Cardiac fibroblast (primary cell): ENCODE data around the gene SH3BP4.

Experiments used
- DNase-seq, 2 donors: peaks; one replicate each; pipeline versions ENCODE4 v3.0.0 to v3.0.0-alpha.2; 2010; ENCODE audit warnings: low read depth in 2 of 2
- H3K4me3 ChIP-seq, 2 donors: replicated peaks in 1 of 2; 1 replicate in 1 of 2; 2 replicates in 1 of 2; pipeline ENCODE4 v1.5.1; 2011; ENCODE audit warnings: low read depth in 2 of 2, low read length in 2 of 2, mild to moderate bottlenecking in 2 of 2, moderate library complexity in 1 of 2
- TF ChIP-seq, protein P1 (sequence below): IDR thresholded peaks from one replicate; pipeline ENCODE4 v1.5.1; 2011; ENCODE audit warnings: low read depth, mild to moderate bottlenecking, low read length, inconsistent platforms

The SH3BP4 gene

DNA sequence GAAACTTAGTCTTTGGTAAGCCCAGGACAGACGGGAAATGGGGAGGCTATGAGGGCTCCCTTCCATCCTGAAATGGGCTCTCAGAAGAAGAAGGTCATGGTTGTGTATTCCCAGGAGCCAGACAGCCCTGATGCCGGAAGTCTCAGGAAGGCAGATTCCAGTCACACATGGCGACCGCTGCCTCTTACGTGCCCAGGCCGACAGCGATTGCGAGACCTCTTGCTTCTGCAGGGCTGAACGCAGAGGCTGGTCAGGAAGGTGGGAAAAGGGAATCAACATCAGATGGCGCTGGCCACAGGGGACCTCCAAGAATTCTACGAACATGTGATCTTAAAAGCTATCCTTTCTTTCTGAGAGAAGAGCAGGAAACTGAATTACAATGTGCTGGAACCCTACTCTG is 22.8 kb upstream of the SH3BP4 start:
- TF ChIP-seq, protein P1, sequence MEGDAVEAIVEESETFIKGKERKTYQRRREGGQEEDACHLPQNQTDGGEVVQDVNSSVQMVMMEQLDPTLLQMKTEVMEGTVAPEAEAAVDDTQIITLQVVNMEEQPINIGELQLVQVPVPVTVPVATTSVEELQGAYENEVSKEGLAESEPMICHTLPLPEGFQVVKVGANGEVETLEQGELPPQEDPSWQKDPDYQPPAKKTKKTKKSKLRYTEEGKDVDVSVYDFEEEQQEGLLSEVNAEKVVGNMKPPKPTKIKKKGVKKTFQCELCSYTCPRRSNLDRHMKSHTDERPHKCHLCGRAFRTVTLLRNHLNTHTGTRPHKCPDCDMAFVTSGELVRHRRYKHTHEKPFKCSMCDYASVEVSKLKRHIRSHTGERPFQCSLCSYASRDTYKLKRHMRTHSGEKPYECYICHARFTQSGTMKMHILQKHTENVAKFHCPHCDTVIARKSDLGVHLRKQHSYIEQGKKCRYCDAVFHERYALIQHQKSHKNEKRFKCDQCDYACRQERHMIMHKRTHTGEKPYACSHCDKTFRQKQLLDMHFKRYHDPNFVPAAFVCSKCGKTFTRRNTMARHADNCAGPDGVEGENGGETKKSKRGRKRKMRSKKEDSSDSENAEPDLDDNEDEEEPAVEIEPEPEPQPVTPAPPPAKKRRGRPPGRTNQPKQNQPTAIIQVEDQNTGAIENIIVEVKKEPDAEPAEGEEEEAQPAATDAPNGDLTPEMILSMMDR: no peak
- no peak overlapping the region for H3K4me3 ChIP-seq

DNA sequence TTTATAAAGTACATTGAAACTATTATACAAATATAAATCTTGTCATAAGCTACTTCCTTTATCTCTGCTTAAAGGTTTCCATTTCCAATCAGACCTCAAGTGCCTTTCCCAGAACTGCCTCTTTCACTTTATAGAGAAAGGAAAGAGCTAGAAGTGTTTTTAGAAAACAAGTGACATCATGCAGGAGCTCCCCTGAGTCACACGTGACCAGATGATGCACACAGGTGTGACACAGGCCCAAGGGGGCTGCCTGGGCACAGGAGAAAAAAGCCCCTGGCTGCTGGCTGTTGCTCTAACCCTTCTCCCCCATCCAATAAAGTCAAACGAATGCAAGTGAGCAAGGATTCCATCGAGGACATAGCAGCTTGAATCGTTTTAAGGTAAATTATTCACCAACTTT is 21.4 kb upstream of the SH3BP4 start:
- TF ChIP-seq, protein P1: no peak
- no peak for DNase-seq
- no peak overlapping the region for H3K4me3 ChIP-seq

More for the DNA sequence above, 22.8 kb upstream of the SH3BP4 start:
- DNase-seq: no peak

DNA sequence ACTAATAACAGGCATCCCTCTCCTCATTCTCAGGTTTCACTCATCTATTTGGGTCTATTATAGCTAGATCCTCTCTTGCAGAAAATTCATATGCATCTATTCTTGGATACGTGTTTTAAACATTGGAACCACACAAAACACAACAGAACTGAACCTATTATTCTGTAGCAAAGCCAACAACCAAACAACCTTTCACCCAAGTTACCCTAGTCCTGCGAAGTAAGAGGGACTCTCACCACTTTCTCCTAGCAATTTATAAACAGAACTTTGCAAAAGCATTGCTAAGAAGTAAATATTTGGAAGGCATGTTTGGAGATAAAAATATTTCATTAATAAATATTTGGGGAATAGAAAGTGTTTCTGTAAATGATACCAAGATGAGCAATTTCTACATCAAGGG is 20.4 kb upstream of the SH3BP4 start:
- H3K4me3 ChIP-seq: no peak overlapping the region
- TF ChIP-seq, protein P1: no peak
- no peak for DNase-seq

DNA sequence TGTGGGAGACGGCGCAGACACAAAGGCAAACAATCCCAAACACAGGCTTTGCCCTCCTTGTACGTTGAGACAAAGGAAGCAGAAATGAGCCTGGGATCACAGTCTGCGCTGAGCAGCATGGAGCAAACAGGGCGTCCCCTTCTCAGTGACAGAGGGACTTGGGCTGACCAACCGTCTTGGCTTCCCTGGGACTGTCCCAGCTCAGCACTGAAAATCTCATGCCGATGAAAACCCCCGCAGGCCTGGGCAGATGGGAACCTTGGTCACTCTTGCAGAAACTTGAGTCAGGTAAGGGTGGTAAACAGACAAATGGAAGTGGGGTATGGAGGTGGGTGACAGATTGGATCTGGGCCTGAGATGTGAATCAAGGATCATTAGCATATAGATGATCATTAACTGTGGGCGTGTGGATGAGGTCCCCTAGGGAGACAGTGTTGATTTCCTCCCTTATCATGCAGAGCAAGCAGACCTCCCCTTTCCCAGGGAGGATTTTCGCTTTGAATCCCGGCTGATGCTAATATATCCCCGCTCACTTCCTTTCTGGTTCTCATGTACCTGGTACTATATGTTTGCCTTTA is 19.1 kb upstream of the SH3BP4 start:
- no peak overlapping the region for H3K4me3 ChIP-seq
- DNase-seq: no peak
- TF ChIP-seq, protein P1: no peak

DNA sequence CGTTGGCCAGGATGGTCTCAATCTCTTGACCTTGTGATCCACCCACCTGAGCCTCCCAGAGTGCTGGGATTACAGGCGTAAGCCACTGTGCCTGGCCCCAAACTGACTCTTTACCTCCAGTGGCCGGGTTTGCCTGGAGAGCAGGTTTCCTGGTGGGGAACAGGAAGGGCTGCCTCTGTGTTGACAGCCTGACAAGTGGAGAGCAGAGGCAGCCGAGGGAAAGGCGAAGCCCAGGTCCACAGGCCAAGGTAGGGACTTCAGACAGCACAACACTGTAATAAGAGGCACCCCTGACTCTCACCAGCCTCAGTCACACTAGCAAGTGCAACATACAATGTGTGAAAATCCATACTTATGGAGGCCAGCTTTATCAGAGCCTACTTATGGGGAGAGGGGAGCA is 16.5 kb upstream of the SH3BP4 start:
- DNase-seq: no peak
- H3K4me3 ChIP-seq: no peak overlapping the region
- TF ChIP-seq, protein P1: no peak

DNA sequence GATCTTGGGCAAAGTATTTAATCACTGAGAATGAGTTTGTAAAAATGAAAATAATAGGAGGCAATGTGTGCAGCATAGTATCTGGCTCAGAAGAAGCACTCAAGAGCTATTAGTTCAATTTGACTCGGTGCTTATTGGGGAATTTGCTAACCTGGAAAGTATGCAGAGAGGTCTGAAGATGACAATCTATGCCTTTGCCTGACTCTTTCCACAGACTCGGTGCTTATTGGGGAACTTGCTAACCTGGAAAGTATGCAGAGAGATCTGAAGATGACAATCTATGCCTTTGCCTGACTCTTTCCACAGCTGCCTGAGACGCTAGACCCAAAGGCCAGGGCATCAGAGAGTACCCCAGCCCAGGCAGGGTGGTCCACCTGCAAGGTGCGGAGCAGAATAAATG is 12.2 kb upstream of the SH3BP4 start:
- H3K4me3 ChIP-seq: no peak overlapping the region
- DNase-seq: no peak
- TF ChIP-seq, protein P1: no peak

DNA sequence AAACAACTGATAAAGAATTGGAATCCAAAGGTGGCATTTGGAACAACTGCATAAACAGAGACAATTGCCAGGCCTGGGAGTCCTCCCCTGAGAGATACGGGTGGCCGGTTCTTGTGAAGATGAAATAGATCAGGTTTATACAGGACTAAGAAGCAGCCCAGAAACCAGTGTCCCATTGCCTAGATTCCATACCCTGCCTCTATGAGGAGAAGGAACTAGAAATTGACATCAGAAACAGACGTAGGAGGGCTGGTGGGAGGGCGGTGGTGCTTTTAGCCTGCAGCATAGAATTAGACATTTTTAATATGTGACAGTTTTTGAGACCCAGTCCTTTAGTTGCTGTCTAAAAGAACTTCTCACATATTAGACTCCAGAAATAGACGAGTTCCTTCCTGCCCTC is 11.8 kb upstream of the SH3BP4 start:
- H3K4me3 ChIP-seq: no peak overlapping the region
- DNase-seq: no peak
- TF ChIP-seq, protein P1: no peak
